ENCODE results near the gene SLC31A1. TPM values are rescaled to one million over a fixed set of nuclear protein-coding genes. Genes with fewer than 3 reads are reported as not detected.

SLC31A1 gene
- total RNA-seq, 4 donors from 2014 or later = 7.4 to 82.7 (median 50.6) TPM

- no peak for DNase-seq
- TF ChIP-seq CTCF (IDR thresholded peaks at IDR 0.05) (no peak), POLR2A (IDR thresholded peaks at IDR 0.05) (no peak)
- H3K27ac ChIP-seq = no peak overlapping the region
- no peaks in the 10 kb centered on the region for H3K36me3 ChIP-seq
- no peaks in the 10 kb centered on the region for H3K9me3 ChIP-seq
- H3K4me3 ChIP-seq = no peak overlapping the region
- no peaks in the 10 kb centered on the region for H3K4me1 ChIP-seq
- no peaks in the 10 kb centered on the region for H3K27me3 ChIP-seq
These were observed 29.5 kb downstream of the SLC31A1 start for GRCh38 chr9:113250807-113251206.

DNA sequence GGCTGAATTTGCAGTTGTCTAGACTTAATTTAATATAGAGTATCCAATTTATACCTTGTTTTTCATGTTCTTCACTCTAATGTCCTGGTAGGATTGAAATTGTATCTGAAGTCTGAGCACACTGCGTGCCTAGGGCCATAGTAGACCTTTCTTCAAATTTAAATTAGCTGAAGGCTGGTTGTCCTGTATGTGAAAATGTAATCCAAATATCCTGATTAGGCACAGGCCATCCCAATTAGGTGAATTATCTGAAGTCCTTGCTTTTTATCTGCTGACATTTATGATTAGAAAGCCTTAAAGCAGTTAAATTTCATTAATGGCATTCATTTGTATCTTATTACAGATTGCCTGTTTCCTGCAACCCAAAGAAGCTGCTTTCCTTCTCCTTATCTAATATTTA is 33.6 kb downstream of the SLC31A1 start:
- peaks cover 0 to 32% (median 0%) of the 10 kb centered on the region in 3 donors for H3K36me3 ChIP-seq
- no peaks in the 10 kb centered on the region for H3K9me3 ChIP-seq
- no peak for DNase-seq
- TF ChIP-seq CTCF (IDR thresholded peaks at IDR 0.05) (no peak), POLR2A (IDR thresholded peaks at IDR 0.05) (no peak)
- no peak overlapping the region for H3K27ac ChIP-seq
- no peaks in the 10 kb centered on the region for H3K4me1 ChIP-seq
- H3K27me3 ChIP-seq = no peaks in the 10 kb centered on the region
- H3K4me3 ChIP-seq = no peak overlapping the region

DNA sequence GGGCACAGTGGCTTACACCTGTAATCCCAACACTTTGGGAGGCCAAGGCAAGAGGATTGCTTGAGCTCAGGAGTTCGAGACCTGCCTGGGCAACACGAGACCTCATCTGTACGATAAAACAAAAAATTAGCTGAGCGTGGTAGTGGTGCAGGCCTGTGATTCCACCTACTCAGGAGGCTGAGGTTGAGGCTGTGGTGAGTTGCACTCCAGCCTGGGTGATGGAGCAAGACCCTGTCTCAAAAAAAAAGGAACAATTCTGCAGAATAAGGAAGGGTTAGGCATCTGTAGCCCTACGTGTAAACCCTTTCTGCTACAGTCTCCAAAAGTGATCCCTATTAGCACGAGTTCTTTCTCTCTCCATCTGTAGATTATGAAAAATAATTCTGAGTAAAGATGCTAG is 34.1 kb downstream of the SLC31A1 start:
- Histone ChIP-seq H3K4me1 (no peaks in the 10 kb centered on the region), H3K27me3 (no peaks in the 10 kb centered on the region), H3K27ac (no peak overlapping the region), H3K36me3 (peaks cover 0 to 36% (median 0%) of the 10 kb centered on the region in 3 donors), H3K4me3 (no peak overlapping the region), H3K9me3 (no peaks in the 10 kb centered on the region)
- no peak for TF ChIP-seq CTCF (IDR thresholded peaks at IDR 0.05)
- no peak for DNase-seq

- no peaks in the 10 kb centered on the region for H3K9me3 ChIP-seq
- H3K4me1 ChIP-seq = no peaks in the 10 kb centered on the region
- no peak for TF ChIP-seq POLR2A (IDR thresholded peaks at IDR 0.05)
- no peak for TF ChIP-seq CTCF (IDR thresholded peaks at IDR 0.05)
- peaks cover 0 to 50% (median 0%) of the 10 kb centered on the region in 3 donors for H3K36me3 ChIP-seq
- no peak overlapping the region for H3K4me3 ChIP-seq
- H3K27ac ChIP-seq = no peak overlapping the region
- DNase-seq = no peak
- H3K27me3 ChIP-seq = no peaks in the 10 kb centered on the region
These were observed 36.5 kb downstream of the SLC31A1 start for GRCh38 chr9:113257863-113258262.

DNA sequence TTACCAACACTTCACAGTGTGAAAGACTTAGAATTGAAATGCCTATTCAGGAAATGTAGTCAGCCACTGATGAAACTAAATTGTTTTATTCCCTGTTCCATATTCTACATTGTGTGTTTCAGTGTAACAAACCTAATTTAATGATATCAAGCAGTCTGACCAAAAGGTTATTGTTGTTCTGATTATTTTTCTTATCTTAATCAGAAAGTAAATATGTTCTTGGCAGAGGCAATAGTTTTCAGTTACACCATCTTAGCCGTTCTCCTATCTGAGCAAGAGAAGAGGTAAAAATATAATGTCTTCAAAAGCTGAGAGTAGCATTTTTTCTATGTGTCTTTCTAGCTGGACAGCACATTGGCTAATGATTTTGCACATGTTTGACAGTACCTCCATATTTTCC is 36.9 kb downstream of the SLC31A1 start:
- no peak overlapping the region for H3K4me3 ChIP-seq
- H3K27ac ChIP-seq = no peak overlapping the region
- DNase-seq = no peak
- TF ChIP-seq CTCF (IDR thresholded peaks at IDR 0.05) (no peak), POLR2A (IDR thresholded peaks at IDR 0.05) (no peak)
- no peaks in the 10 kb centered on the region for H3K4me1 ChIP-seq
- H3K36me3 ChIP-seq = peaks cover 0 to 50% (median 0%) of the 10 kb centered on the region in 3 donors
- no peaks in the 10 kb centered on the region for H3K9me3 ChIP-seq
- no peaks in the 10 kb centered on the region for H3K27me3 ChIP-seq

Data from Peyer's patch (tissue), 4 donors.